Osteoblast (primary cell): ENCODE results near the gene PCDH8. TPM values are rescaled to one million over a fixed set of nuclear protein-coding genes. Genes with fewer than 3 reads are reported as not detected.

Source experiments
- DNase-seq: peaks from one replicate; pipeline ENCODE4 v3.0.0; 2011; ENCODE audit warnings: low spot score, mixed read lengths; ENCODE audit not compliant: insufficient read length; ENCODE audit errors: missing footprints
- H2AFZ ChIP-seq: 2 replicates; pipeline ENCODE4 v1.6.0; 2011; ENCODE audit warnings: mild to moderate bottlenecking, low read length
- H3K27ac ChIP-seq: 2 replicates; pipeline ENCODE4 v1.5.1; 2011; ENCODE audit warnings: mild to moderate bottlenecking, low read depth, low read length, moderate library complexity
- H3K27me3 ChIP-seq: 2 replicates; pipeline ENCODE4 v1.6.0; 2012; ENCODE audit warnings: mild to moderate bottlenecking, control low read depth, inconsistent platforms, low read length, moderate library complexity; ENCODE audit not compliant: insufficient read depth
- H3K36me3 ChIP-seq: 2 replicates; pipeline ENCODE4 v1.5.1; 2011; ENCODE audit warnings: mild to moderate bottlenecking, low read length, control low read depth, moderate library complexity; ENCODE audit not compliant: insufficient read depth
- H3K4me1 ChIP-seq: 2 replicates; pipeline ENCODE4 v1.5.1; 2011; ENCODE audit warnings: mild to moderate bottlenecking, low read length, control low read depth, moderate library complexity; ENCODE audit not compliant: insufficient read depth
- H3K4me2 ChIP-seq: 2 replicates; pipeline ENCODE4 v1.6.0; 2011; ENCODE audit warnings: mild to moderate bottlenecking, low read length; ENCODE audit not compliant: insufficient read depth
- H3K4me3 ChIP-seq: fragments of 200-600 bp; sonication (generic); 3 replicates; pipeline ENCODE4 v1.5.1; 2012; ENCODE audit warnings: mild to moderate bottlenecking, low read length, inconsistent platforms; ENCODE audit not compliant: insufficient read depth
- H3K79me2 ChIP-seq: 2 replicates; pipeline ENCODE4 v1.6.0; 2012; ENCODE audit warnings: mild to moderate bottlenecking, low read length, control low read depth, inconsistent platforms; ENCODE audit not compliant: insufficient read depth
- H3K9me3 ChIP-seq: 2 replicates; pipeline ENCODE4 v1.5.1; 2011; ENCODE audit warnings: low read depth, low read length, control low read depth
- H4K20me1 ChIP-seq: 2 replicates; pipeline ENCODE4 v1.6.0; 2012; ENCODE audit warnings: mild to moderate bottlenecking, low read length, control low read depth; ENCODE audit not compliant: insufficient read depth
- total RNA-seq: library from RNA; depleted of rRNA; stranded (reverse); fragments of >200 nt; gene quantifications from 2 replicates; pipeline ENCODE4 v1.2.3, GENCODE V29; 2012
- TF ChIP-seq, protein P1 (sequence below): IDR thresholded peaks from 2 replicates; pipeline ENCODE4 v1.5.1; 2011; ENCODE audit warnings: mild to moderate bottlenecking, low read depth, low read length, moderate library complexity; ENCODE audit errors: extremely low read depth

Gene PCDH8
- total RNA-seq, 1 donor, result not detected

DNA sequence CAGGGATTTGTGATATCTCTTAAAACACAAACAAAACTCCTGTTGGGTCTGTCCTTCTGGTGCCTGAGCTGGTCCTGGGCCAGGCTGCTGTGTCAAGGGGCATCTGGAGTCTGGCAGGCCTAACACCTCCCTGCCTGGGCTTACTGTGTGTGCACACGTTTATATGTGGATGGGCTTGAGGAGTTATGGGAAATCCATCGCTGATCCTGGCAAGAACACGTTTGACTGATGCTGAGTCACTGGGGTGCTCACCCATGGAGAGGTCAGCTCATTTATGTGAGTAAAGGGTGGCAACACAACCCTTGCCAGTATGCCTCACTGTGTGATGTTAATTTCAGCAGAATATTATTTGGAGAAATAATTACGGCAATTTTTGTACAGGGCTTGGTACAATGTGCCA is 44.5 kb upstream of the PCDH8 start:
- no peak for DNase-seq
- Histone ChIP-seq H3K36me3 (no peaks in the 10 kb centered on the region), H3K9me3 (no peaks in the 10 kb centered on the region), H3K4me1 (no peaks in the 10 kb centered on the region), H3K4me2 (no peak overlapping the region), H3K27me3 (no peaks in the 10 kb centered on the region), H2AFZ (no peak overlapping the region), H3K79me2 (no peaks in the 10 kb centered on the region), H4K20me1 (no peaks in the 10 kb centered on the region), H3K27ac (no peak overlapping the region), H3K4me3 (no peak overlapping the region)
- TF ChIP-seq, protein P1, sequence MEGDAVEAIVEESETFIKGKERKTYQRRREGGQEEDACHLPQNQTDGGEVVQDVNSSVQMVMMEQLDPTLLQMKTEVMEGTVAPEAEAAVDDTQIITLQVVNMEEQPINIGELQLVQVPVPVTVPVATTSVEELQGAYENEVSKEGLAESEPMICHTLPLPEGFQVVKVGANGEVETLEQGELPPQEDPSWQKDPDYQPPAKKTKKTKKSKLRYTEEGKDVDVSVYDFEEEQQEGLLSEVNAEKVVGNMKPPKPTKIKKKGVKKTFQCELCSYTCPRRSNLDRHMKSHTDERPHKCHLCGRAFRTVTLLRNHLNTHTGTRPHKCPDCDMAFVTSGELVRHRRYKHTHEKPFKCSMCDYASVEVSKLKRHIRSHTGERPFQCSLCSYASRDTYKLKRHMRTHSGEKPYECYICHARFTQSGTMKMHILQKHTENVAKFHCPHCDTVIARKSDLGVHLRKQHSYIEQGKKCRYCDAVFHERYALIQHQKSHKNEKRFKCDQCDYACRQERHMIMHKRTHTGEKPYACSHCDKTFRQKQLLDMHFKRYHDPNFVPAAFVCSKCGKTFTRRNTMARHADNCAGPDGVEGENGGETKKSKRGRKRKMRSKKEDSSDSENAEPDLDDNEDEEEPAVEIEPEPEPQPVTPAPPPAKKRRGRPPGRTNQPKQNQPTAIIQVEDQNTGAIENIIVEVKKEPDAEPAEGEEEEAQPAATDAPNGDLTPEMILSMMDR, result no peak

DNA sequence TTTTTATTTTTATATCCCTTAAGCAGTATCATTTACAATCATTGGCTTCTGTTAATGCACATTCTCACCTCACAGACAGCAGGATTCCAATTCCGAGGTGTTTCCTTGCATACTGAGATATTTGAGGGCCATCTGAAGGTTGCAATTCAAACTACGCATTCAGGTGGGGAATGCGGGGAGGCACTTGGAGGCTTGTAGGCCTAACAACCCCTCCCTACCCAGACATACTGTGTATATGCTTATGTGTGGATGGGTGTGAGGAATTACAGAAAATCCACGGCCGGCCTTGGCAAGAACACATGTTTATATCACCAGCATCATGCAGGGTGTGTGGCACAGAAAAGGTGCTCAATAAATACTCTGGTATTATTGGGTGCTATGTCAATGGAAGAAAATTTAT is 43.3 kb upstream of the PCDH8 start:
- TF ChIP-seq, protein P1, result no peak
- no peaks in the 10 kb centered on the region for H4K20me1 ChIP-seq
- H3K79me2 ChIP-seq, result no peaks in the 10 kb centered on the region
- no peak overlapping the region for H3K4me2 ChIP-seq
- H3K4me3 ChIP-seq, result no peak overlapping the region
- DNase-seq, result no peak
- H3K4me1 ChIP-seq, result no peaks in the 10 kb centered on the region
- H3K27ac ChIP-seq, result no peak overlapping the region
- no peaks in the 10 kb centered on the region for H3K36me3 ChIP-seq
- H2AFZ ChIP-seq, result no peak overlapping the region
- H3K9me3 ChIP-seq, result no peaks in the 10 kb centered on the region
- no peaks in the 10 kb centered on the region for H3K27me3 ChIP-seq

DNA sequence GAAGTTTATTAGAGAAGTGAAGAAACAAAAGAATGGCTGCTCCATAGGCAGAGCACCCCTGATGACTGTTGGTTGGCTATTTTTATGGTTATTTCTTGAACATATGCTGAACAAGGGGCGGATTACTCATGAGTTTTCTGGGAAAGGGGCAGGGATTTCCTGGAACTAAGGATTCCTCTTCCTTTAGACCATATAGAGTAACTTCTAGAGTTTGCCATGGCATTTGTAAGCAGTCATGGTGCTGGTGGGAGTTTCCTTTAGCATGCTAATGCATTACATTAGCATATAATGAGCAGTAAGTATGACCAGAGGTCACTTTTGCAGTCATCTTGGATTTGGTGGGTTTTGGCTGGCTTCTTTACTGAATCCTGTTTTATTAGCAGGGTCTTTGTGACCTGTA is 38.7 kb upstream of the PCDH8 start:
- Histone ChIP-seq H4K20me1 (no peaks in the 10 kb centered on the region), H3K4me2 (no peak overlapping the region), H3K27ac (no peak overlapping the region), H2AFZ (no peak overlapping the region), H3K79me2 (no peaks in the 10 kb centered on the region), H3K36me3 (no peaks in the 10 kb centered on the region), H3K4me3 (no peak overlapping the region), H3K9me3 (no peaks in the 10 kb centered on the region), H3K27me3 (no peaks in the 10 kb centered on the region), H3K4me1 (no peaks in the 10 kb centered on the region)
- DNase-seq, result no peak
- TF ChIP-seq, protein P1, result no peak

DNA sequence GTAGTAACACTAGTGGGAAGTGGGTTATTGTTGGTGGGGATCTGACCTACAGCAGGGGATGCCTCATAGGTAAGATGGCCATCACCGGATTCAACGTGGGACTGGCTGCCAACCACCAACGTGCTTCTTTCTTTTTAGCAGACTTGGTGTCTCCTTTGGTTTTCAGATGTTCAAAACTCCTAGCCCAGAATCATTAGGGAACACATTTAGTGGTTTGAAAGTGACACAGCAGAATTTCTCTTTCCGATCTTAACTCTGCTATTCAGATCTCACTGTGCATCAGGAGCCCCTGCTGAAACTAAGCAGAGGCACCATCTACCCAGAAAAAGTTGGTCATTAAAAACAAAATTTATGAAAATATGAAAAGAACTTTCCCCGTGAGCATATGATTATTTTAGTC is 36.7 kb upstream of the PCDH8 start:
- H2AFZ ChIP-seq, result no peak overlapping the region
- no peaks in the 10 kb centered on the region for H4K20me1 ChIP-seq
- H3K4me2 ChIP-seq, result no peak overlapping the region
- no peaks in the 10 kb centered on the region for H3K79me2 ChIP-seq
- TF ChIP-seq, protein P1, result no peak
- no peaks in the 10 kb centered on the region for H3K27me3 ChIP-seq
- no peak overlapping the region for H3K27ac ChIP-seq
- no peaks in the 10 kb centered on the region for H3K9me3 ChIP-seq
- H3K4me3 ChIP-seq, result no peak overlapping the region
- DNase-seq, result no peak
- no peaks in the 10 kb centered on the region for H3K36me3 ChIP-seq
- no peaks in the 10 kb centered on the region for H3K4me1 ChIP-seq
